ENCODE measurements around the gene LSP1. TPM values are rescaled to one million over a fixed set of nuclear protein-coding genes. Genes with fewer than 3 reads are reported as not detected.

The LSP1 gene
- total RNA-seq, 4 donors from 2014 or later, result 10.3 to 36.5 (median 35.4) TPM

DNA sequence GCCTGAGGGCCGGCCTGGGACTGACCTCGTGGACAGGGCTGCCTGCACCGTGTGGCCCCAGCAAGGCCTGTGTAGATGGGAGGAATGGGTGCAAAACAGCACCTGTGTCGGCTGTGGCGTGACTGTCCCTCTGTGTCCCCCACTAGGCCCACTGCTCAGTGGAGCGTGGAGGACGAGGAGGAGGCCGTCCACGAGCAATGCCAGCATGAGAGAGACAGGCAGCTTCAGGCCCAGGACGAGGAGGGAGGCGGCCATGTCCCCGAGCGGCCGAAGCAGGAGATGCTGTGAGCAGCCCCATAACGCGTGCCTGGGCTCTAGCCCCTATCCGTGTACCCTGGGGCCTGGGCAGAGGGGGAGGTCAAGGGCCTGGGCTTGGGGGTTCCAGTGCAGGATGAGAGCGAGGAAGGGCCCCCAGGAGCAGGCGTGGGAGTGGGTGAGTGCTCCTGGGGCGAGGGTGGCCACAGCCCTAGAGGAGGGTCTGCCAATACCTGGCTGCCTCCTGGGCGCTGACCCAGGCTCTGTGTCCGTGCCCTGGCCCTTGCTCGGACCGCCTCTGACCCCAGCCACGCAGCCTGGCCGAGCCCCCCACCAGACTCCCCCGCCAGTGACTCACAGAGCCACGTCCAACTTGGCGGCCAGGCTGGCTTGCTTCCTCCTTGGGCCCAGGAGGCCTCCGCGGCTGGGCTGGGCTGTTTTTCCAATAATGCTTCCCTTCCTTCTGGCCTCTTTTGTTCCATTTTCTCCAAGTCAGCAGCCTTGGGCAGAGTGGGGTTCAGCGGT, 27.2 kb downstream of the LSP1 start:
- DNase-seq (ENCODE audit: extremely low spot score), result no peak
- intact Hi-C loops (cut with DNase I), result loop anchor here (5.0 kb wide), 1 partner anchor 38 kb away; no protein-coding TSS in a partner anchor
- Histone ChIP-seq H3K27me3 (no peaks in the 10 kb centered on the region), H3K4me1 (peaks cover 65 to 78% (median 73%) of the 10 kb centered on the region in 4 donors), H3K4me3 (no peak overlapping the region), H3K9me3 (no peaks in the 10 kb centered on the region), H3K36me3 (peaks cover 0 to 13% (median 3%) of the 10 kb centered on the region in 4 donors), H3K27ac (replicated peaks in 1 of 4) (peak overlapping the region; percentile 79 to 84 (median 82))
- WGBS, result 75% methylated on average over 16 of the region's 32 CpGs
- TF ChIP-seq, protein P1, sequence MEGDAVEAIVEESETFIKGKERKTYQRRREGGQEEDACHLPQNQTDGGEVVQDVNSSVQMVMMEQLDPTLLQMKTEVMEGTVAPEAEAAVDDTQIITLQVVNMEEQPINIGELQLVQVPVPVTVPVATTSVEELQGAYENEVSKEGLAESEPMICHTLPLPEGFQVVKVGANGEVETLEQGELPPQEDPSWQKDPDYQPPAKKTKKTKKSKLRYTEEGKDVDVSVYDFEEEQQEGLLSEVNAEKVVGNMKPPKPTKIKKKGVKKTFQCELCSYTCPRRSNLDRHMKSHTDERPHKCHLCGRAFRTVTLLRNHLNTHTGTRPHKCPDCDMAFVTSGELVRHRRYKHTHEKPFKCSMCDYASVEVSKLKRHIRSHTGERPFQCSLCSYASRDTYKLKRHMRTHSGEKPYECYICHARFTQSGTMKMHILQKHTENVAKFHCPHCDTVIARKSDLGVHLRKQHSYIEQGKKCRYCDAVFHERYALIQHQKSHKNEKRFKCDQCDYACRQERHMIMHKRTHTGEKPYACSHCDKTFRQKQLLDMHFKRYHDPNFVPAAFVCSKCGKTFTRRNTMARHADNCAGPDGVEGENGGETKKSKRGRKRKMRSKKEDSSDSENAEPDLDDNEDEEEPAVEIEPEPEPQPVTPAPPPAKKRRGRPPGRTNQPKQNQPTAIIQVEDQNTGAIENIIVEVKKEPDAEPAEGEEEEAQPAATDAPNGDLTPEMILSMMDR (IDR thresholded peaks at IDR 0.05), result no peak
- TF ChIP-seq POLR2A (IDR thresholded peaks at IDR 0.05; ENCODE audit: low read depth), result no peak
- no peak for TF ChIP-seq POLR2AphosphoS5 (IDR thresholded peaks at IDR 0.05)
- TF ChIP-seq EP300 (IDR thresholded peaks at IDR 0.05), result no peak

DNA sequence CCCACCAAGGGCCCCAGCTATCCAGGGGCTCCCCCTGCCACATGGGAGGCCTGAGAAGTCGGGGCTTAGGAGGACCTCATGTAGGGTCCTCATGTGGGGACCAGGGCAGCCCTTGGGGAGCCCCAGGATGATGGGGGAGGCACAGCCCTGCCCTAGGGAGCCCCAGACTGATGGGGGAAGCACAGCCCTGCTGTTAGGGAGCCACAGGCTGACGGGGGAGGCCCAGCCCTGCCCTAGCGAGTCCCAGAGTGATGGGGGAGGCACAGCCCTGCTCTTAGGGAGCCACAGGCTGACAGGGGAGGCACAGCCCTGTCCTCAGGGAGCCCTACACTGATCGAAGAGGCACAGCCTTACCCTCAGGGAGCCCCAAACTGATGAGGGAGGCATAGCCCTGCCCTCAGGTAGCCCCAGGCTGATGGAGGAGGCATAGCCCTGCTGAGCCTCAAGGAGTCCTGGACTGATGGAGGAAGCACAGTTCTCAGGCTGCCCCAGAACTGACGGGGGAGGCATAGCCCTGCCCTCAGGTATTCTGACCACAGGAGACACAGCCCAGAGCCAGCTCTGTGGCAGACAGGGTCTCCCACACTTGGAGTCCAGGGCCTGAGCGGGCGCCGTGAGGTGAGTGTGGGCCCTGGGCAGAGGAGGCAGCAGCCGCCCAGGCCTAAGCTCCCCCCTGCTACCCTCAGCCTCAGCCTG, 28.0 kb downstream of the LSP1 start:
- H3K4me3 ChIP-seq, result no peak overlapping the region
- no peak for DNase-seq (ENCODE audit: extremely low spot score)
- 71% methylated on average over 6 of the region's 9 CpGs for WGBS
- H3K27me3 ChIP-seq, result no peaks in the 10 kb centered on the region
- TF ChIP-seq POLR2A (IDR thresholded peaks at IDR 0.05; ENCODE audit: low read depth) (no peak), POLR2AphosphoS5 (IDR thresholded peaks at IDR 0.05) (no peak), EP300 (IDR thresholded peaks at IDR 0.05) (no peak)
- TF ChIP-seq, protein P1 (IDR thresholded peaks at IDR 0.05), result no peak
- intact Hi-C loops (cut with DNase I), result loop anchor here (5.0 kb wide), 1 partner anchor 39 kb away; no protein-coding TSS in a partner anchor
- H3K9me3 ChIP-seq, result no peaks in the 10 kb centered on the region
- peak overlapping the region; percentile 79 to 84 (median 82) for H3K27ac ChIP-seq (replicated peaks in 1 of 4)
- peaks cover 0 to 20% (median 5%) of the 10 kb centered on the region in 4 donors for H3K36me3 ChIP-seq
- H3K4me1 ChIP-seq, result peaks cover 59 to 70% (median 66%) of the 10 kb centered on the region in 4 donors

DNA sequence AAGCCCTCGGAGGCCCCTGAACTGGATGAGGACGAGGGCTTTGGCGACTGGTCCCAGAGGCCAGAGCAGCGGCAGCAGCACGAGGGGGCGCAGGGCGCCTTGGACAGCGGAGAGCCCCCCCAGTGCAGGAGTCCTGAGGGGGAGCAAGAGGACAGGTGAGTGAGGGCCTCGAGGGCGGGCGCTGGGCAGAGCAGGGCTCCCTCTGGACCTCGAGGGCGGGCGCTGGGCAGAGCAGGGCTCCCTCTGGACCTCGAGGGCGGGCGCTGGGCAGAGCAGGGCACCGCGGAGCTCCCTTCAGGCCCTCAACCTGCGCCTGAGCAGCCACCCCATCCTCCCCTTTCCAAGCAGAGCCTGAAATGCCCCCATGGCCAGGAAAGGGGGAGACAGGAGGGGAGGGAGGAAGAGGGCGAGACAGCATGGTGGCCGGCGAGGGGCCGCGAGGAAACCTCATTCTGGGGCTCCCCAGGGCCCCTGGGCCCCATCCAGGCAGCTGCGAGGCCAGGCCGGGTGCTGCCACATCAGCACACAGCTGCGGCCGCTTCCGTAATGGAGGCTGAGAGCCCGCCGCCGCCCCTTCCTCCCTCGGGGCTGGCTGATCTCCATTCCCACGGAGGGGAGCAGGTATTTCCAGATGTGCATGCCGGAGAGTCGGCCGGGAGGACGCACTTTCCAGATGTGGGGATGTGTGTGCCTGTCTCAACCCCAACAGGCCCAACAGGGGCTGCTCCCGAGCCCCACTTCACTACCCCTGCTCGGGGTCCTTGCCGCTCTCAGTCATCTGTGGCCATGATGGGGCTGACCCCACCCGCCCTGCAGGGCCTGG, 28.8 kb downstream of the LSP1 start:
- H3K36me3 ChIP-seq, result peaks cover 0 to 27% (median 6%) of the 10 kb centered on the region in 4 donors
- H3K9me3 ChIP-seq, result no peaks in the 10 kb centered on the region
- DNase-seq (ENCODE audit: extremely low spot score), result no peak
- intact Hi-C loops (cut with DNase I), result loop anchor here (2.0 to 5.0 kb wide), 2 partner anchors 39 to 271 kb away; no protein-coding TSS in a partner anchor
- H3K27me3 ChIP-seq, result no peaks in the 10 kb centered on the region
- peak overlapping the region; percentile 79 to 84 (median 82) for H3K27ac ChIP-seq (replicated peaks in 1 of 4)
- peak overlapping the region in 2 of 4 donors; percentile 2 to 17 for H3K4me3 ChIP-seq
- H3K4me1 ChIP-seq, result peaks cover 51 to 62% (median 58%) of the 10 kb centered on the region in 4 donors
- peak in 1 of 2 donors; percentile 18 for TF ChIP-seq POLR2AphosphoS5 (IDR thresholded peaks at IDR 0.05)
- TF ChIP-seq EP300 (IDR thresholded peaks at IDR 0.05), result no peak
- 21% methylated on average over 14 of the region's 43 CpGs for WGBS

DNA sequence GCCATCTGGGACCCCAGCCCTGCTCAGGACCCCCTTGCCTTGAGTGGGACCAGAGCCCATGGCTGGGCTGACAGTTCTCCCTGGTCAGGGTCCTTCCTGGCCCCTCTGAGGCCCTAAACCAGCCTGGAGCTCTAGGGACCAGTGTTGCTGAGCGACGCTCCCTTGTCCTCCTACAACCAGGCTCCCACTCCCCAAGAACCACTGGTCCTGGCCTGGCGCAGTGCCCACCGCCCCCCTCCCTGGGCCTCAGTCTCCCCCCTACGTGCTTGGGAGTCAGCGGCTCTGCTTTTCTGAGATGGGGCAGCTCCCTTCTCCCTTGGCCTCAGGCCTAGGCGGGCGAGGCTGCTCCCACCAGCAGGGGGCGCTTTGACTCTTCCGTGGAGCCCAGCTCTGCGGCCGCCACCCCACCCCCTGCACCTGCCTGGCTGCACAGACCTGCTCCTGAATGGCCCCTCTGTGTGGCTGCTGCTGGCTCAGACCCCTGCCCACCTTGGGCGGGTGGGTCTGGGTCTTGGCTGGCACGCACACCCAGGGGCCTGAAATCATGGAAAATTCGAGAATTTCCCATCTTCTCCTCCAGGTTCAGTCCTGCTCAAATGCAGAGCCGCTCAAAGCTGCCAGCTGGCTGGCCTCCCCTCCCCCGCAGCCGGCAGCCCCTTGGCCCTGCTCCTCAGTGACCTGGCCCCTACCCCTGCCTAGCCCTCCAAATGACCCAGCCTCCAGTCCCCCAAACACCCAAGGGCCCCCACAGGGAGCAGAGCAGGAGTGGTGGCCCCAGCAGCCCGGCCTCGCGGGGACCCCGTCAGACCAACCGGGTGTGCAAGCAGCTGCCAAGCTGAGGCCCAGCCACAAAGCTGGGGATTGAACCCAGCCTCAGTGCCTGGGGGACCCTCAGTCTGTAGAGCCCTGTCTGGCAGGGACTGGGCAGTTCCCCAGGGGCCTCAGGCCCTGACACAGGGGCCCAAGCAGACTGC, 29.7 kb downstream of the LSP1 start:
- Histone ChIP-seq H3K27ac (replicated peaks in 1 of 4) (peak overlapping the region; percentile 79 to 84 (median 82)), H3K27me3 (no peaks in the 10 kb centered on the region), H3K9me3 (no peaks in the 10 kb centered on the region), H3K4me1 (peaks cover 42 to 53% (median 49%) of the 10 kb centered on the region in 4 donors), H3K4me3 (peak overlapping the region in 2 of 4 donors; percentile 2 to 17), H3K36me3 (peaks cover 0 to 34% (median 9%) of the 10 kb centered on the region in 4 donors)
- TF ChIP-seq POLR2AphosphoS5 (IDR thresholded peaks at IDR 0.05) (peak; percentile 16 to 59), POLR2A (IDR thresholded peaks at IDR 0.05; ENCODE audit: low read depth) (no peak), EP300 (IDR thresholded peaks at IDR 0.05) (no peak)
- TF ChIP-seq, protein P1 (IDR thresholded peaks at IDR 0.05), result peak; percentile 81 to 94 (median 92)
- 18% methylated on average over 12 of the region's 23 CpGs for WGBS
- intact Hi-C loops (cut with DNase I), result loop anchor here (2.0 to 5.0 kb wide), 2 partner anchors 40 to 270 kb away; no protein-coding TSS in a partner anchor
- DNase-seq (ENCODE audit: extremely low spot score), result peak; percentile 96
